Prostate gland (tissue), 2 donors: ENCODE results near the gene LRRC51.
A peak's percentile ranks its signal among the peaks of the same experiment; 100 is the strongest.

Source experiments
- CTCF ChIP-seq, 4 experiments: fragments of 200-600 bp in 2 of 4; fragments of 450-650 bp in 2 of 4; sonication (generic) in 2 of 4; IDR thresholded peaks; 1 replicate in 3 of 4; 2 replicates in 1 of 4; pipeline ENCODE4 v1.5.1; 2016 to 2019; ENCODE audit warnings: antibody characterized with exemption in 4 of 4, mild to moderate bottlenecking in 2 of 4, moderate library complexity in 2 of 4
- POLR2AphosphoS5 ChIP-seq: sonication (generic); formaldehyde crosslinking; IDR thresholded peaks from one replicate; pipeline ENCODE4 v1.6.1; 2017; ENCODE audit warnings: antibody characterized with exemption

- TF ChIP-seq CTCF (IDR thresholded peaks at IDR 0.05): no peak
- peak; percentile 21 for TF ChIP-seq POLR2AphosphoS5
These were observed 38.4 kb upstream of the LRRC51 start for GRCh38 chr11:72042064-72042745.
